COLO668 (cell line): ENCODE results near the gene GPC5.

Experiments used
- DNase-seq: peaks from one replicate; lab custom pipeline; 2025; ENCODE audit not compliant: unreplicated experiment; lab: John Stamatoyannopoulos, UW

The GPC5 gene

GRCh38 chr13:92316030-92316429 lies 917.6 kb downstream of the GPC5 start:
- no peak for DNase-seq

GRCh38 chr13:92317066-92317465 lies 918.6 kb downstream of the GPC5 start:
- no peak for DNase-seq

GRCh38 chr13:92320323-92320722 lies 921.9 kb downstream of the GPC5 start:
- no peak for DNase-seq

GRCh38 chr13:92321174-92321573 lies 922.8 kb downstream of the GPC5 start:
- DNase-seq: no peak

- DNase-seq: no peak
These were observed 947.2 kb downstream of the GPC5 start for GRCh38 chr13:92345627-92346026.

- no peak for DNase-seq
These were observed 947.6 kb downstream of the GPC5 start for GRCh38 chr13:92346046-92346445.

GRCh38 chr13:92354583-92354982 lies 956.2 kb downstream of the GPC5 start:
- DNase-seq: no peak

- DNase-seq: peak; percentile 41
These were observed 956.8 kb downstream of the GPC5 start for GRCh38 chr13:92355213-92355612.

GRCh38 chr13:92362717-92363116 lies 964.3 kb downstream of the GPC5 start:
- no peak for DNase-seq

GRCh38 chr13:92365904-92366303 lies 967.5 kb downstream of the GPC5 start:
- DNase-seq: no peak

- no peak for DNase-seq
These were observed 979.0 kb downstream of the GPC5 start for GRCh38 chr13:92377396-92377795.

GRCh38 chr13:92379371-92379770 lies 981.0 kb downstream of the GPC5 start:
- DNase-seq: no peak

GRCh38 chr13:92384410-92384809 lies 986.0 kb downstream of the GPC5 start:
- DNase-seq: no peak

- DNase-seq: no peak
These were observed 988.8 kb downstream of the GPC5 start for GRCh38 chr13:92387245-92387644.

GRCh38 chr13:92390217-92390616 lies 991.8 kb downstream of the GPC5 start:
- DNase-seq: peak; percentile 88

GRCh38 chr13:92403606-92404005 lies 1005.2 kb downstream of the GPC5 start:
- no peak for DNase-seq

- no peak for DNase-seq
These were observed 1009.4 kb downstream of the GPC5 start for GRCh38 chr13:92407858-92408257.

GRCh38 chr13:92412481-92412880 lies 1014.1 kb downstream of the GPC5 start:
- DNase-seq: no peak

GRCh38 chr13:92412996-92413395 lies 1014.6 kb downstream of the GPC5 start:
- no peak for DNase-seq

GRCh38 chr13:92413452-92413851 lies 1015.0 kb downstream of the GPC5 start:
- DNase-seq: no peak

GRCh38 chr13:92414851-92415250 lies 1016.4 kb downstream of the GPC5 start:
- DNase-seq: peak; percentile 26

GRCh38 chr13:92415781-92416180 lies 1017.4 kb downstream of the GPC5 start:
- no peak for DNase-seq

GRCh38 chr13:92418818-92419412 lies 1020.5 kb downstream of the GPC5 start:
- no peak for DNase-seq
